CD14-positive monocyte (primary cell): Measurements from ENCODE around the gene EFHC1. TPM values are rescaled to one million over a fixed set of nuclear protein-coding genes. Genes with fewer than 3 reads are reported as not detected.

ENCODE experiments used
- DNase-seq, 3 donors: peaks; one replicate each; pipeline ENCODE4 v3.0.0-alpha.2; 2011 to 2022
- H2AFZ ChIP-seq: 2 replicates; pipeline ENCODE4 v1.6.0; 2012; ENCODE audit warnings: mild to moderate bottlenecking, low read depth, low read length, inconsistent platforms; ENCODE audit not compliant: insufficient read depth, poor library complexity, severe bottlenecking
- H3K27ac ChIP-seq, 2 donors: 1 replicate in 1 of 2; 2 replicates in 1 of 2; pipeline ENCODE4 v1.5.1; 2012 to 2013; ENCODE audit warnings: low read length in 2 of 2, control low read depth in 1 of 2, inconsistent platforms in 1 of 2, low read depth in 1 of 2, mild to moderate bottlenecking in 1 of 2
- H3K27me3 ChIP-seq, 2 donors: one replicate each; pipeline versions ENCODE4 v1.6.0 to v1.6.1; 2011 to 2013; ENCODE audit warnings: low read length in 2 of 2; ENCODE audit not compliant: control insufficient read depth in 2 of 2, insufficient read depth in 2 of 2
- H3K36me3 ChIP-seq, 2 donors: replicated peaks in 1 of 2; 1 replicate in 1 of 2; 2 replicates in 1 of 2; pipeline versions ENCODE4 v1.5.1 to v1.6.1; 2012 to 2013; ENCODE audit warnings: low read length in 2 of 2, control low read depth in 1 of 2, inconsistent platforms in 1 of 2, mild to moderate bottlenecking in 1 of 2; ENCODE audit not compliant: insufficient read depth in 2 of 2, control insufficient read depth in 1 of 2
- H3K4me1 ChIP-seq, 2 donors: 1 replicate in 1 of 2; 2 replicates in 1 of 2; pipeline versions ENCODE4 v1.5.1 to v1.6.1; 2012 to 2013; ENCODE audit warnings: low read length in 2 of 2, control low read depth in 1 of 2, inconsistent platforms in 1 of 2, mild to moderate bottlenecking in 1 of 2, moderate library complexity in 1 of 2; ENCODE audit not compliant: insufficient read depth in 2 of 2, control insufficient read depth in 1 of 2
- H3K4me2 ChIP-seq: replicated peaks from 2 replicates; pipeline ENCODE3; 2012; ENCODE audit warnings: low read length, moderate library complexity, mild to moderate bottlenecking; ENCODE audit not compliant: poor library complexity, severe bottlenecking; ENCODE audit errors: extremely low read depth
- H3K4me3 ChIP-seq, 3 experiments: fragments of 200-600 bp in 1 of 3; sonication (generic) in 1 of 3; replicated peaks in 1 of 3; 1 replicate in 2 of 3; 2 replicates in 1 of 3; pipeline ENCODE4 v1.5.1; 2011 to 2013; ENCODE audit warnings: low read length in 3 of 3, mild to moderate bottlenecking in 3 of 3, control low read depth in 2 of 3, low read depth in 2 of 3, inconsistent platforms in 1 of 3, moderate library complexity in 1 of 3
- H3K79me2 ChIP-seq: 2 replicates; pipeline ENCODE4 v1.6.0; 2012; ENCODE audit warnings: mild to moderate bottlenecking, control low read depth, inconsistent platforms, low read length, moderate library complexity; ENCODE audit not compliant: insufficient read depth
- H3K9ac ChIP-seq: 2 replicates; pipeline ENCODE4 v1.6.0; 2017; ENCODE audit warnings: low read length, mild to moderate bottlenecking; ENCODE audit not compliant: insufficient read depth, poor library complexity, severe bottlenecking
- H3K9me3 ChIP-seq, 2 donors: replicated peaks in 1 of 2; 1 replicate in 1 of 2; 2 replicates in 1 of 2; pipeline versions ENCODE4 v1.5.1 to v1.6.1; 2012 to 2013; ENCODE audit warnings: low read length in 2 of 2, control low read depth in 1 of 2; ENCODE audit not compliant: control insufficient read depth in 1 of 2, insufficient read depth in 1 of 2
- H4K20me1 ChIP-seq: 2 replicates; pipeline ENCODE4 v1.6.0; 2012; ENCODE audit warnings: mild to moderate bottlenecking, low read length, control low read depth, moderate library complexity; ENCODE audit not compliant: insufficient read depth
- H3K27ac Mint-ChIP-seq, 7 donors: one replicate each; pipeline ENCODE4 v1.8.0; 2020; ENCODE audit warnings: mild to moderate bottlenecking in 7 of 7, mixed read lengths in 7 of 7, moderate library complexity in 6 of 7, inconsistent platforms in 2 of 7
- H3K27me3 Mint-ChIP-seq, 3 donors: one replicate each; pipeline ENCODE4 v1.8.0; 2021 to 2022; ENCODE audit warnings: low read depth in 3 of 3, mild to moderate bottlenecking in 3 of 3, mixed read lengths in 3 of 3, moderate library complexity in 3 of 3, inconsistent platforms in 1 of 3
- H3K36me3 Mint-ChIP-seq, 2 donors: one replicate each; pipeline ENCODE4 v1.8.0; 2020; ENCODE audit warnings: mixed read lengths in 2 of 2, inconsistent platforms in 1 of 2, mild to moderate bottlenecking in 1 of 2
- H3K4me1 Mint-ChIP-seq: one replicate; pipeline ENCODE4 v1.8.0; 2020; ENCODE audit warnings: mild to moderate bottlenecking, mixed read lengths
- H3K4me3 Mint-ChIP-seq, 2 donors: one replicate each; pipeline ENCODE4 v1.8.0; 2020; ENCODE audit warnings: mild to moderate bottlenecking in 2 of 2, mixed read lengths in 2 of 2, moderate library complexity in 1 of 2
- H3K9me3 Mint-ChIP-seq, 7 donors: one replicate each; pipeline ENCODE4 v1.8.0; 2020 to 2022; ENCODE audit warnings: mixed read lengths in 7 of 7, mild to moderate bottlenecking in 6 of 7, moderate library complexity in 6 of 7, inconsistent platforms in 2 of 7
- CTCF ChIP-seq: fragments of 200-600 bp; IDR thresholded peaks from one replicate; pipeline ENCODE4 v1.8.0; 2022; ENCODE audit warnings: antibody characterized with exemption, mild to moderate bottlenecking
- WGBS: methylation state at CpG from one replicate; pipeline ENCODE4 v1.1.5; 2013; ENCODE audit warnings: missing lambda C conversion rate; ENCODE audit not compliant: insufficient coverage; 5-methylcytosine and 5-hydroxymethylcytosine counted together
- intact Hi-C, 2 donors: fragments of 100-400 bp; cut with micrococcal nuclease; formaldehyde crosslinking; loops; one replicate each; pipeline versions ENCODE4 v1.15.0 to v1.15.1; 2023
- polyA plus RNA-seq, 3 donors: library from polyadenylated mRNA; depleted of rRNA in 1 of 3; unstranded in 2 of 3; stranded (reverse) in 1 of 3; fragments of 300-500 nt in 2 of 3; fragments of >200 nt in 1 of 3; fragmentation: Illumina TruSeq in 2 of 3; gene quantifications; 1 replicate in 2 of 3; 2 replicates in 1 of 3; pipeline ENCODE4 v1.2.3, GENCODE V29; 2012 to 2021

Gene EFHC1
- polyA plus RNA-seq, 3 donors, result 0.30 to 13.5 (median 2.3) TPM

- Histone ChIP-seq H2AFZ (no peak overlapping the region), H4K20me1 (no peaks in the 10 kb centered on the region), H3K4me2 (no peak overlapping the region), H3K4me1 (no peaks in the 10 kb centered on the region), H3K27me3 (peaks cover 2% of the 10 kb centered on the region in 2 donors), H3K9ac (no peak overlapping the region), H3K79me2 (no peaks in the 10 kb centered on the region), H3K27ac (no peak overlapping the region), H3K9me3 (no peaks in the 10 kb centered on the region), H3K4me3 (no peak overlapping the region), H3K36me3 (no peaks in the 10 kb centered on the region)
- Mint-ChIP-seq H3K27ac (no peak overlapping the region), H3K27me3 (peaks cover 0 to 11% (median 9%) of the 10 kb centered on the region in 3 donors), H3K36me3 (peaks cover 2 to 6% of the 10 kb centered on the region in 2 donors), H3K9me3 (no peaks in the 10 kb centered on the region), H3K4me1 (peaks cover 4% of the 10 kb centered on the region), H3K4me3 (no peak overlapping the region)
- no peak for TF ChIP-seq CTCF
- DNase-seq, result no peak
- intact Hi-C loops, result no loop called here
Measured at GRCh38 chr6:52410979-52411378, 9.2 kb upstream of the EFHC1 start.

DNA sequence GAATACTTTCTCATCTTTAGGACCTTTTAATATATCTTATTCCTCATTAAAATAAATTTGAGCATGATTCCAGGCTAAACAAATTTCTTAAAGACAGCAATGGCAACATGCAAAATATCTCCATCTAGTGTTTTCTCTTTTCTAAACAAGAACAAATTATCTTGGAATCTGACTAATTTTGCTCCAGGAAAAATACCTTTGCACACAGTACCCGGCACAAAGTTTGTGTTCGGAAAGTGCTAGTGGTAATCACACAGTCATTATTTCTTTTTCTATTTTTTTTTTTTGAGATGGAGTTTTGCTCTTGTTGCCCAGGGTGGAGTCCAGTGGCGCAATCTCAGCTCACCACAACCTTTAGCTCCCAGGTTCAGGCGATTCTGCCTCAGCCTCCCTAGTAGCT is 8.2 kb upstream of the EFHC1 start:
- intact Hi-C loops, result no loop called here
- H2AFZ ChIP-seq, result no peak overlapping the region
- no peak for DNase-seq

More for the DNA sequence above, 8.2 kb upstream of the EFHC1 start:
- Histone ChIP-seq H3K4me1 (no peaks in the 10 kb centered on the region), H3K9ac (no peak overlapping the region), H3K79me2 (no peaks in the 10 kb centered on the region), H3K4me3 (no peak overlapping the region), H4K20me1 (no peaks in the 10 kb centered on the region), H3K9me3 (no peaks in the 10 kb centered on the region), H3K27ac (no peak overlapping the region), H3K27me3 (peaks cover 2% of the 10 kb centered on the region in 2 donors), H3K4me2 (no peak overlapping the region), H3K36me3 (no peaks in the 10 kb centered on the region)
- no peak for TF ChIP-seq CTCF
- no CpG with 5 or more reads among the region's 4 CpGs for WGBS
- peaks cover 0 to 2% of the 10 kb centered on the region in 2 donors for H3K36me3 Mint-ChIP-seq
- peaks cover 0 to 11% (median 9%) of the 10 kb centered on the region in 3 donors for H3K27me3 Mint-ChIP-seq
- no peaks in the 10 kb centered on the region for H3K9me3 Mint-ChIP-seq
- H3K4me1 Mint-ChIP-seq, result peaks cover 8% of the 10 kb centered on the region
- no peak overlapping the region for H3K4me3 Mint-ChIP-seq
- no peak overlapping the region for H3K27ac Mint-ChIP-seq
